Breast epithelium (tissue), 4 donors: ENCODE results near the gene PCDHGB2. TPM values are rescaled to one million over a fixed set of nuclear protein-coding genes. Genes with fewer than 3 reads are reported as not detected.
A peak's percentile ranks its signal among the peaks of the same experiment; 100 is the strongest.
"Not testable (repeated sequence)": the region's sequence is repeated elsewhere in the genome, so short reads cannot be mapped to it uniquely, and the experiment has no call there.

Experiments
- DNase-seq, 2 donors: peaks; one replicate each; pipeline ENCODE4 v3.0.0-alpha.2; 2019; ENCODE audit warnings: low spot score in 2 of 2
- H3K27ac ChIP-seq, 2 donors: fragments of 200-600 bp; sonication (generic) in 1 of 2; one replicate each; pipeline ENCODE4 v1.5.1; 2016 to 2019; ENCODE audit warnings: mild to moderate bottlenecking in 1 of 2
- H3K27me3 ChIP-seq, 2 donors: fragments of 200-600 bp; sonication (generic) in 1 of 2; one replicate each; pipeline versions ENCODE4 v1.5.1 to v1.6.0; 2017 to 2019; ENCODE audit warnings: control low read depth in 1 of 2, mild to moderate bottlenecking in 1 of 2
- H3K36me3 ChIP-seq: fragments of 200-600 bp; one replicate; pipeline ENCODE4 v1.5.1; 2019
- H3K4me1 ChIP-seq, 2 donors: fragments of 200-600 bp; sonication (generic); one replicate each; pipeline ENCODE4 v1.5.1; 2016 to 2019; ENCODE audit warnings: control low read depth in 1 of 2
- H3K4me3 ChIP-seq, 3 donors: fragments of 200-600 bp; sonication (generic); 1 replicate in 2 of 3; 2 replicates in 1 of 3; pipeline ENCODE4 v1.5.1; 2016 to 2019; ENCODE audit warnings: mild to moderate bottlenecking in 3 of 3, moderate library complexity in 2 of 3
- H3K9me3 ChIP-seq, 2 donors: fragments of 200-600 bp; sonication (generic) in 1 of 2; one replicate each; pipeline ENCODE4 v1.5.1; 2016 to 2019; ENCODE audit warnings: control low read depth in 1 of 2
- POLR2A ChIP-seq: fragments of 450-650 bp; IDR thresholded peaks from one replicate; pipeline ENCODE4 v1.6.1; 2016; ENCODE audit warnings: antibody characterized with exemption, mild to moderate bottlenecking, moderate library complexity
- POLR2AphosphoS5 ChIP-seq, 3 donors: sonication (generic); formaldehyde crosslinking; IDR thresholded peaks; one replicate each; pipeline ENCODE4 v1.6.1; 2017; ENCODE audit warnings: antibody characterized with exemption in 3 of 3
- intact Hi-C: fragments of 100-400 bp; cut with DNase I; formaldehyde crosslinking; loops from one replicate; pipeline ENCODE4 v1.15.1; 2023; ENCODE audit warnings: low total_unique reads
- total RNA-seq, 3 donors: library from RNA; depleted of rRNA; stranded (reverse); fragments of >200 nt; gene quantifications; one replicate each; pipeline ENCODE4 v1.1.0, GENCODE V29; 2016
- TF ChIP-seq, protein P1 (sequence below), 3 donors: fragments of 450-650 bp; IDR thresholded peaks; one replicate each; pipeline ENCODE4 v1.5.1; 2016 to 2017; ENCODE audit warnings: antibody characterized with exemption in 3 of 3, mild to moderate bottlenecking in 3 of 3, moderate library complexity in 3 of 3

The PCDHGB2 gene
- total RNA-seq, 3 donors from 2014 or later = 6.2 to 10.5 (median 7.8) TPM

- TF ChIP-seq, protein P1, sequence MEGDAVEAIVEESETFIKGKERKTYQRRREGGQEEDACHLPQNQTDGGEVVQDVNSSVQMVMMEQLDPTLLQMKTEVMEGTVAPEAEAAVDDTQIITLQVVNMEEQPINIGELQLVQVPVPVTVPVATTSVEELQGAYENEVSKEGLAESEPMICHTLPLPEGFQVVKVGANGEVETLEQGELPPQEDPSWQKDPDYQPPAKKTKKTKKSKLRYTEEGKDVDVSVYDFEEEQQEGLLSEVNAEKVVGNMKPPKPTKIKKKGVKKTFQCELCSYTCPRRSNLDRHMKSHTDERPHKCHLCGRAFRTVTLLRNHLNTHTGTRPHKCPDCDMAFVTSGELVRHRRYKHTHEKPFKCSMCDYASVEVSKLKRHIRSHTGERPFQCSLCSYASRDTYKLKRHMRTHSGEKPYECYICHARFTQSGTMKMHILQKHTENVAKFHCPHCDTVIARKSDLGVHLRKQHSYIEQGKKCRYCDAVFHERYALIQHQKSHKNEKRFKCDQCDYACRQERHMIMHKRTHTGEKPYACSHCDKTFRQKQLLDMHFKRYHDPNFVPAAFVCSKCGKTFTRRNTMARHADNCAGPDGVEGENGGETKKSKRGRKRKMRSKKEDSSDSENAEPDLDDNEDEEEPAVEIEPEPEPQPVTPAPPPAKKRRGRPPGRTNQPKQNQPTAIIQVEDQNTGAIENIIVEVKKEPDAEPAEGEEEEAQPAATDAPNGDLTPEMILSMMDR (IDR thresholded peaks at IDR 0.05) = no peak
- TF ChIP-seq POLR2AphosphoS5 (IDR thresholded peaks at IDR 0.05) (no peak), POLR2A (no peak)
- DNase-seq = no peak
- peaks cover 80 to 96% of the 10 kb centered on the region in 2 donors for H3K9me3 ChIP-seq
Measured at GRCh38 chr5:141392429-141393198, 32.8 kb downstream of the PCDHGB2 start, which contains the start of gene PCDHGA8. TSS of gene PCDHGA8 (plus strand) at chr5:141392633. CDS start at chr5:141392814, 181 bp downstream.

GRCh38 chr5:141393267-141393666, 33.5 kb downstream of the PCDHGB2 start:
- TF ChIP-seq, protein P1 (IDR thresholded peaks at IDR 0.05) = no peak
- TF ChIP-seq POLR2A = no peak
- TF ChIP-seq POLR2AphosphoS5 (IDR thresholded peaks at IDR 0.05) = no peak

More at GRCh38 chr5:141392429-141393198, 32.8 kb downstream of the PCDHGB2 start, which contains the start of gene PCDHGA8:
- Histone ChIP-seq H3K27ac (no peak within 1 kb of the TSS), H3K27me3 (no peaks in the 10 kb centered on the region), H3K4me1 (no peaks in the 10 kb centered on the region), H3K4me3 (no peak within 1 kb of the TSS), H3K36me3 (no peaks in the 10 kb centered on the region)
- intact Hi-C loops = no loop called here

GRCh38 chr5:141394401-141395187, 34.8 kb downstream of the PCDHGB2 start:
- H3K9me3 ChIP-seq = peaks cover 81 to 95% of the 10 kb centered on the region in 2 donors
- H3K36me3 ChIP-seq, H3K4me1 ChIP-seq, intact Hi-C loops, H3K27me3 ChIP-seq, DNase-seq, H3K27ac ChIP-seq: not testable (repeated sequence)
- H3K4me3 ChIP-seq = peak overlapping the region in 1 of 3 donors; percentile 30

More at GRCh38 chr5:141393267-141393666, 33.5 kb downstream of the PCDHGB2 start:
- intact Hi-C loops = no loop called here
- Histone ChIP-seq H3K9me3 (peaks cover 81 to 96% of the 10 kb centered on the region in 2 donors), H3K4me1 (no peaks in the 10 kb centered on the region), H3K27ac (no peak overlapping the region), H3K4me3 (no peak overlapping the region), H3K27me3 (no peaks in the 10 kb centered on the region), H3K36me3 (no peaks in the 10 kb centered on the region)
- no peak for DNase-seq

DNA sequence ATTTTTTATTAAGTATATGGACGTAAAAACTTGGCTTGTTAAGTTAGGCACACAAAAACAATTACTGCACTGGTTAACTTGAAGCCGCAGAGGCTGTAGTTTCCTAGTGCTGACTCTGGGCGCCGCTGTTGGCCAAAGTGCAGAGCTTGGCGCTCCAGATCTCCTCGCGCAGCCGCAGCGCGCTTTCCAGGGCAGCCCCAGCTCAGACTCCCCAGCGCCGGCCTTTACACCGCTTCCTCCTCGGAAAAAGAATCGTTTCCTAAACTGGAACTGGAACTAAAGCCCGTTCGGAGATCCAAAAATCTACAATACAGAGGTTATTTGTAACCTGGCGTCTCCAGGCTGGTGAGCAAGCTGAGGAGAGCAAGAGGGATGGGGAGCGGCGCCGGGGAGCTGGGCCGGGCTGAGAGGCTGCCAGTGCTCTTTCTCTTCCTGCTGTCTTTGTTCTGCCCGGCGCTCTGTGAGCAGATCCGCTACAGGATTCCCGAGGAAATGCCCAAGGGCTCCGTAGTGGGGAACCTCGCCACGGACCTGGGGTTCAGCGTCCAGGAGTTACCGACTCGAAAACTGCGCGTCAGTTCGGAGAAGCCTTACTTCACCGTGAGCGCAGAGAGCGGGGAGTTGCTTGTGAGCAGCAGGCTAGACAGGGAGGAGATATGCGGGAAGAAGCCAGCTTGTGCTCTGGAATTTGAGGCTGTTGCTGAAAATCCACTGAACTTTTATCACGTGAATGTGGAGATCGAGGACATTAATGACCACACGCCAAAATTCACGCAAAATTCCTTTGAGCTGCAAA, 38.2 kb downstream of the PCDHGB2 start, which contains the start of gene PCDHGB5:
Gene PCDHGB5, plus strand, starts transcription at position 192 of the 796 bp plus-strand sequence. Its CDS starts 181 bp downstream, at position 373.
- DNase-seq, H3K27me3 ChIP-seq, H3K36me3 ChIP-seq, H3K27ac ChIP-seq, intact Hi-C loops, H3K4me1 ChIP-seq: not testable (repeated sequence)
- TF ChIP-seq, protein P1 (IDR thresholded peaks at IDR 0.05) = peak in 2 of 3 donors; percentile 38 to 40
- peak within 1 kb of the TSS; percentile 1 to 45 (median 24) for H3K4me3 ChIP-seq
- H3K9me3 ChIP-seq = peaks cover 79 to 96% of the 10 kb centered on the region in 2 donors

GRCh38 chr5:141398608-141399007, 38.8 kb downstream of the PCDHGB2 start:
- intact Hi-C loops = no loop called here
- TF ChIP-seq POLR2AphosphoS5 (IDR thresholded peaks at IDR 0.05) = no peak
- TF ChIP-seq POLR2A = no peak
- TF ChIP-seq, protein P1 (IDR thresholded peaks at IDR 0.05) = no peak
- Histone ChIP-seq H3K27ac (no peak overlapping the region), H3K36me3 (no peaks in the 10 kb centered on the region), H3K27me3 (no peaks in the 10 kb centered on the region), H3K9me3 (peaks cover 79 to 96% of the 10 kb centered on the region in 2 donors), H3K4me1 (no peaks in the 10 kb centered on the region), H3K4me3 (peak overlapping the region in 1 of 3 donors; percentile 10)
- no peak for DNase-seq
